GOT3 (cell line): ENCODE data around the gene CAMK4.

Experiments used
- DNase-seq: peaks from one replicate; lab custom pipeline; 2025; ENCODE audit warnings: mixed read lengths; lab: John Stamatoyannopoulos, UW

Gene CAMK4

DNA sequence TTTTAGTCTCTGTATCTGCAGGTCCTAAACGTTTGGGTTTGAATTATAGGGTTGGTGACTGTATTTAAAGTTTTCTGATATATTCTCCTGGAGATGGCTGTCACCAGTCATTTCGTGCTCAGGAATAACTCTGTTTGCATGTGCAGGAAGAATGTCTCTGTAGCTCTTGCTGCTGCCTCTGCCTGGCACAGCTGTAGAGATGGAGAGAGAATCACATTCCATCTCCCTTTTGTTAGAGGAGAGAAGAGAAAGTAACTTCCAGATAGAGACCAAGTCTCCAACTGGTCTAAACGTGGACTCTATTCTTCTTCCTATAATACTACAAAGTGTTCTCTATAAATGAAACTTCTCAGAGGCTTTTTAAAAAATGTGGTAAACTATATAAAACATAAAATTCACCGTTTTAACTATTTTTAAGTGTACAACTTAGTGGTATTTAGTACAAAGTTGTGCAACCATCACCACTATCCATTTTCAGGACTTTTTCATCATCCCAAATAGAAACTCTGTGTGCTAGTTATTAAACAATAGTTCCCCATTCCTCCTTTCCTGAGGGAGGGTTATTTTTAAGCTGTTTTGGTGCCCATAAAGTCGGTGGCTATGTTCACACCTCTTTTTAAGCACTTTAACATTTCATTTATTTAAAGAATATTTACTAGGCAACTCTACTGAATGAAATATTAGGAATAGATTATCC lies 308.9 kb downstream of the CAMK4 start:
- DNase-seq, result no peak

- no peak for DNase-seq
These were observed 311.8 kb downstream of the CAMK4 start for GRCh38 chr5:111535879-111536549.

DNA sequence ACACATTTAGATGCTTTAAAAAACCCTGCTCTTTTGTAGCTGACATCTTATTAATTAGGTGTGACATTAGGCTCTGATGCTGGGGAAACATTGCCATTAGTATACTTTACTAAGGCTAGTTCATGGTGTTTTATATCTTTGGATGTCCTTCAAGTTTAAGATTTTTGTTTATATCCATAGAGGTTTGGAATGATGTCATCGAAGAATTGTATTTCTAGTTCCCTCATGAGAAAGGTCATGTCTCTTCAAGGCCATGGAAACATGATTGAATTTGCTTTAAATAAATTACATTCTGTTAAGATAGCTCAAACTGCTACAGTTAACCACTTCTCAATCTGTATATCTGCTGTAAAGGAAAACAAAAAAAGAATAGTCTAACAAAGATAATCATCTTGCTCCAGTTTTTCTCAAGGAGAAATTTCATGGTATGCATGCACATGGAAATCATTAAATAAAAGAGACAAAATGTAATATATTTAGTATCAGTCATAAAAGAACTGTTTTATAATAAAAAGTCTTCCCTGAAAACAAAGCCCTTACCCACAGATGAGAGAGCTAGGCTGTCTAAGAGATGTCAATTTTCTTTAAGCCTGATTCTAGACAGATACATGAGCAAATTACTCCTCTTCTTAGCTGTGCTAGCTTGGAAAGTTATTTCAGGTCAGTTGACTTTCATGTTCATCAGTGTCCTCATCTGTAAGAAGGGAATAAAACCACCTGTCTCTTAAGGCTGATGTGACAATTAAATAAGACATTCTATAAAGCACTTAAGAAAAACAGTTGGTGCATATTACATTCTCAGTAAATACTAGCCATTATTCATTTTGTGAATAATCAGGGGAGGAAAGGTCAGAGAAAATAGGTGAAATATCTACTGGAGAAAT lies 313.2 kb downstream of the CAMK4 start:
- DNase-seq, result no peak
